NCI-H2196 (cell line): ENCODE data around the gene LMBR1.
"Not testable (repeated sequence)": the region's sequence is repeated elsewhere in the genome, so short reads cannot be mapped to it uniquely, and the experiment has no call there.

Source experiments
- DNase-seq: peaks from one replicate; lab custom pipeline; 2025; ENCODE audit not compliant: unreplicated experiment; lab: John Stamatoyannopoulos, UW

Gene LMBR1, protein sequence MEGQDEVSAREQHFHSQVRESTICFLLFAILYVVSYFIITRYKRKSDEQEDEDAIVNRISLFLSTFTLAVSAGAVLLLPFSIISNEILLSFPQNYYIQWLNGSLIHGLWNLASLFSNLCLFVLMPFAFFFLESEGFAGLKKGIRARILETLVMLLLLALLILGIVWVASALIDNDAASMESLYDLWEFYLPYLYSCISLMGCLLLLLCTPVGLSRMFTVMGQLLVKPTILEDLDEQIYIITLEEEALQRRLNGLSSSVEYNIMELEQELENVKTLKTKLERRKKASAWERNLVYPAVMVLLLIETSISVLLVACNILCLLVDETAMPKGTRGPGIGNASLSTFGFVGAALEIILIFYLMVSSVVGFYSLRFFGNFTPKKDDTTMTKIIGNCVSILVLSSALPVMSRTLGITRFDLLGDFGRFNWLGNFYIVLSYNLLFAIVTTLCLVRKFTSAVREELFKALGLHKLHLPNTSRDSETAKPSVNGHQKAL

DNA sequence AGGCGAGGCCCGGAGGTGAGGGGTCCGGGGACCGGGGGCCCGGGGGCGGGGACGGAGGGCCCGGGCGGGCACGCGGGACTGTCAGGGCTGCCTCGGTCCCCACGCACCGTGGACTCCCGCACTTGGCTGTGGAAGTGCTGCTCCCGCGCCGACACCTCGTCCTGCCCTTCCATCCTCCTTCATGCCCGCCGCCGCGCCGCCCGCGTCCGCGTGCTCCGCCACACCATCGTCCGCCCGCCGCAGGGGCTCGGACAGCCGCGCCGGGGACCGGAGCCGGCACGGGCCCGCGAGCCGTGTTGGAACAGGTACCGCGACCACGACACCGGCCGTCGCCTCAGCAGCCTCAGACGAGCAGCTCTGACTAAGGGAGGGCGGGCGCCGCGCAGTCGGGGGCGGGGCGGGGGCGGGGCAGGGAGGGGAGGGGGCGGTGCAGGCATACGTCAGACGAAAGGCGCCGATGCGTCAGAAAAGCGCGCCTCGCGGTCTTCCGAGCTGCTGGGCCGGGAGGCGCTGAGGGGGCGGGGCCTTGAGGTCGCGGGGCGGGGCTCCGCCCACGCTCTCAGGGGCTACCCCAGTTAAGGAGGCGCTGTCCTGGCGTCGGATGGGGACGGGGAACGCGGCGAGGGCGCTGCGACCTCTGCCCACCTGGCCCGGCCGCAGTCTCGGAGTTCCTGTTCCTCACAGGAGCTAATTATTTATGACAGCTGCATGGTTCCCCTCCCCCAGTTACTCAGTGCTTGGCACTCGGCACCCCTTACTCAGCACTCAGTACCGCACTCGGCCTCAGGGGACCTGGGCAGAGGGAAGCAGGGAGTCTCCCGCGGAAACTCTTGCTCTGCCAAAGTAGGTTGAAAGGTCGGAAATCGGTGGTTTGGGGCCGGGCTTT lies at the start of gene LMBR1:
Gene LMBR1 (minus strand): TSS at position 363 of the 886 bp plus-strand sequence. CDS start 190 bp downstream, at position 173.
- peak; percentile 78 for DNase-seq

DNA sequence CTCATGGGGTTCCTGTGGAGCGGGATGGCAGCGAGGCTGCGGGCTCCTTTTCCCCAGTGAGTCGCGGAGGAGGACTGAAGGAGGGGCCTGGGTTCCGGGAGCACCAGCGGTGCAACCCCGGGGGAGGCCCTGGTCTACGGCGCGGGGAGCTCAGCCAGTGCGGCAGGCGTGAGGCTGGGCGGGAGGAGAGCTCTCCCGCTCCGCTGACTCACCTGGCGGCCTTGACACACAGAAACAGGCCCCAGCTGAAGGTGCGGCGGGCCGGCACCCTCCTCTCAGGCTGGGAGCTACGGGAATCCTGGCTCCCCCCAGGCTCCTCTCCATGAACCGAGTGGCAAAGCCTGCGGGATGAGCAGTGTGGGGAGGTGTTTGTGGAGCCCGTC lies 49.7 kb upstream of the LMBR1 start:
- no peak for DNase-seq

DNA sequence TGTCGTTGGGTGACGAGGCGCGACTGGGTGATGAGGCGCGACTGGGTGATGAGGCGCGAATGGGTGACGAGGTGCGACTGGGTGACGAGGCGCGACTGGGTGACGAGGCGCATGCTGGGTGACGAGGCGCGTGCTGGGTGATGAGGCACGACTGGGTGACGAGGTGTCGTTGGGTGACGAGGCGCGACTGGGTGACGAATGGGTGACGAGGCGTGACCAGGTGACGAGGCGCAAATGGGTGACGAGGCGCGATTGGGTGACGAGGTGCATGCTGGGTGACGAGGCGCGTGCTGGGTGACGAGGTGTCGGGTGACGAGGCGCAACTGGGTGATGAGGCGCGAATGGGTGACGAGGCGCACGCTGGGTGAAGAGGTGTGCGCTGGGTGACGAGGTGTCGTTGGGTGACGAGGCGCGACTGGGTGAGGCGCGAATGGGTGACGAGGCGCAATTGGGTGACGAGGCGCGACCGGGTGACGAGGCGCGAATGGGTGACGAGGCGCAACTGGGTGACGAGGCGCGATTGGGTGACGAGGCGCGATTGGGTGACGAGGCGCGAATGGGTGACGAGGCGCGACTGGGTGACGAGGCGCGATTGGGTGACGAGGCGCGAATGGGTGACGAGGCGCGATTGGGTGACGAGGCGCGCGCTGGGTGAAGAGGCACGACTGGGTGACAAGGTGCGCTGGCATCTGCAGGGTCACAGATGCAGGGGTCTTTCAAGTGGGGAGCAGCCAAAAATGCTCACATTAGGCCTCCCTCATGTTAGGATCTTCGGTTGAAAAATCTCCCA lies 48.6 kb upstream of the LMBR1 start:
- DNase-seq: no peak

DNA sequence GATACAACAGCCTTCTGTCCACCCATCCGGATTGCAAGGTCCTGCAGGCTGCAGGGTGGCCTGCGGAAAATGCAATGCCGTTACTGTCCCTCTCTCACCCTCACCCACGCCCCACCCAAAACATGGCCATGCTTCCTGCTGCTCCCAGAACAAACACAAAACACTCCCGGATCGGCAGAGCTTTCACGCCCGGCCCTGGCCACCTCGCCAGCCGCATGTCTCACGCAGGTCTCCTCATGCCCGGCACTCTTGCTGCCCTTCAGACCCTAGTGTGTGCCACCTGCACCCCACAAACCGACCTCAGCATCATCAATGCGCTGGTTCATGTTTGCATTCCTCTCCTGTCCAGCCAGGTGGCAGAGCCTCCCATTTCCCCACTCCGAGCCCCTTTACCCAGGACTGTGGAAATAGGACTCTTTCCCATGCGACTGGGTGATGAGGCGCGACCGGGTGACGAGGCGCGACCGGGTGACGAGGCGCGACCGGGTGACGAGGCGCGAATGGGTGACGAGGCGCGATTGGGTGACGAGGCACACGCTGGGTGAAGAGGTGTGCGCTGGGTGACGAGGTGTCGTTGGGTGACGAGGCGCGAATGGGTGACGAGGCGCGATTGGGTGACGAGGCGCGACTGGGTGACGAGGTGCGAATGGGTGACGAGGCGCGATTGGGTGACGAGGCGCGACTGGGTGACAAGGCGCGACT lies 47.6 kb upstream of the LMBR1 start:
- no peak for DNase-seq

DNA sequence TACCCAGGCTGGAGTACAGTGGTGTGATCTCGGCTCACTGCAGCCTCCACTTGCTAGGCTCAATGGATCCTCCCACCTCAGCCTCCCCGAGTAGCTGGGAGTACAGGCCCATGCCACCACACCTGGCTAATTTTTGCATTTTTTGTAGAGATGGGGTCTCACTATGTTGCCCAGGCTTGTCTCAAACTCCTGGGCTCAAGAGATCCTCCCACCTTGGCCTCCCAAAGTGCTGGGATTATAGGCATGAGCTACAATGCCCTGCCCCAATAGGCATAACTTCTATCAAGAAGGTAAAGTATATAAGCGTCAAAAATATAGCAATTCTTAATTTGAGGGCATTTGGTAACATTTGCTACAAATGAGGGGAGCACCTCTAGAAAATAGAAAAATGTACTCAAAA lies 43.8 kb upstream of the LMBR1 start:
- DNase-seq: not testable (repeated sequence)

DNA sequence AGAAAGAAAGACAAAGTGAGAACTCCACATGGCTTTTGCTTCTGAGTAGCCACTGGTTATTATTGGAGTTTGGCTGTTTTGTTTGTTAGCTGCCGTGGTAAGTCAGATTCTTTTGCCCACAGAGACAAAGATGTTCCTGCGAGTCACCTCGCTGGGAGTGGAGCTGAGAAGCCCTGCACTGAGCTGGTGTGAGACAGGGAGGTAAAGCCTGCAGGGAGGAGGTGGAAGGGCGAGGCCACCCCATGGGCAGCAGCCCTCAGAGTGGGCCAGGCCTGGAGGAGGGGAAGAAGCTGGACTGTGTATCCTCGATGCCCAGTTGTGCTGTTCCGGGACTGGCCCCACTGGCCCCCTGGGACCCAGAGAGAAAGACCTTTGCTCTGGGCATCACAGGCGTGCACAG lies 42.3 kb upstream of the LMBR1 start:
- no peak for DNase-seq

DNA sequence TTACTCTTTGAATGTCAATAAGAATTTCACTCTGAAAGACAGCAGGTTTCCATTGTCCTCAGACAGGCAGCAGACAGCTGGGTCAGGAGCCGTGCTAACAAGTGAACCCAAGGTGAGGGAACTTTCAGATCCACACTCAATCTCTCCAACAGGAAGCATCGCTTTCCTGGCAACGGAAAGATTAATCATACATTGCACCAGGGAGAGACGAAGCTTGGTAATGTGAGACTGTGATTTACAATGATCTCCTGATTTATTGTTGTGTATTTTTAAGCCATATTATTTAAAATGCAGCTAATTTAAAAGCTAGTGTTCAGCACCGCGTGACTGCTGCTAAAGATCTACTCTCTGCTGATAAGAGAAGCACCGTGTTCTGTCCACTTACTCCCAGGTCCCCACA lies 39.0 kb upstream of the LMBR1 start:
- peak; percentile 5 for DNase-seq

DNA sequence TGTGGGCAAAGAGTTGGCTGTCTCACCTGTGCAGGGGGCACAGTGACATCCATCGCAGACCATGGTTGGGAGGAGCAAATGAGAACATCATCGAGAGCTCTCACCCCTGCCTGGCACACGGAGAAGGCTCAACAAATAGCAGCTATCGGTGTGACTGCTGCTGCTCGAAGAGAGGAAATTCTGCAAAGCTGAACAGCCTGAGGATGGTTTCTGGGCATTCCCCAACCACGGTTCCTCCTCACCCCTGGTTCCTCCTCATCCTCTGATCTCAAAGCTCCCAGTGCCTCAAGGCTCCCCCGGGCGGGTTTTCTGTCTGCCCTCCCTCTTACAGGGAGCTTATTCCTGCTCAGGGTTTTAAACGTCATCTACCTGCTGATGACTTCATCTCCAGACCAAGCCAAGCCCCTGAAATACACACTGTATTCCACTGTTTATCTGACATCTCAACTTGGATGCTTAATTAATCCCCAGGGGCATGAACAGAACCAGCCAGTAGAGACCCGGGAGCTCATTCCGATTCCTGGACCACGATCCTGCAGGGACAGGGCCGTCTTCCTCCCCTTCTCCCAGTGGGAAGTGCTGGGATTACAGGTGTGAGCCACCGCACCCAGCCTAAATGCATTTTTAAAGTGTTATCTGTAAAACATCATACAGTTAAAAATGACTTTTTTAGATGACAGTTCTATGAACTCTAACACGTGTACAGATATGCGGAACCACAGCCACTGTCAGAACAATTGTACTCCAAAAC lies 37.0 kb upstream of the LMBR1 start:
- peak; percentile 1 for DNase-seq

DNA sequence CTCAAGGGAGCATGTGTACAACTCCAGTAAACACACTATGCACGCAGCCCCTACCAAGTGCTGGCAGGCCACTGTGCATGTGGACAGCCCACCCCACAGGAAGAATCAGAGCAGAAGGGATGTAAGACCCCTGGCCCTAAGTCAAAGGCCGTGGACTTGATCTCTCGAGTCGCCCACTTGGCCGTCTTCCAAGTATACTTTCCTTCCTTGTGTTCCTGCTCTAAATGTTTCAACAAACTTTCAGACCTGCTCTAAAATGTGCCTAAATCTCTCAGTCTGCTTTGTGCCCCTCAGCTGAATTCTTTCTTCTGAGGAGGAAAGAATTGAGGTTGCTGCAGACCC lies 35.4 kb upstream of the LMBR1 start:
- DNase-seq: no peak

DNA sequence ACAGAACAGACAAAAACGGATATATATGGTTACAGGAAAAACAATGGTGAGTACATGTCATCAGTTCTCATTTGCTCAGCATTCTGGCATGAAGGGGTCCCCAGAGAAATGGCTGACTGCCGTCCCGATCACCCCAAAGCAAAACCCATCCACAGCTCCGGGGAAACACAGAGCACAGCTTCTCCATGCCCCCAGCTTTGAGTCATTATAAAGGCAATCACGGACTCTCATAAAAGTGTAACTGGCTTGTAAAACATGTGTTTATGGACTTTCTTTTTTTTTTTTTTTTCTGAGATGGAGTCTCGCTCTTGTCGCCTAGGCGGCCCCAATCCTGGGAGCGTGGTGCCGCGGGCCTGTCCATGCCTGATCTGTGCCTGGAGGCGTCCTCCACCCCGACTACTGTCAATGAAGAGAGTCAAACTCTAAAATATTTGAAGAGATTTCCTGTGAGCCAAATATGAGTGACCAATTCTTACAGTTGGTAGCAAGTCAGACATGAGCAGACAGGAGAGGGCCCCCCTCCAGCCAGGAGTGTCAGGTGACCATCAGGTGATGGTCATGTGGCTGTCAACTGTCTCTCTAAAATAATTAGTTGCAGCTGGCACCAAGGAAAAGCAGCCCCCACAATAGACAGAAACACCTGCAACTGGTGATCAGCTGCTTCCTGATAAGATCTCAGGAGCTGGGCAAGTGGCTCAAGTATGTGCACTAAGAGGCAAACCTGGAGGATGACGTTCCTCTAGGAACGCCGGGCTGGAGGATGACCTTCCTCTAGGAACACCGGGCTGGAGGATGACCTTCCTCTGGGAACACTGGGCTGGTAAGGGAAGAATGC lies 34.8 kb upstream of the LMBR1 start:
- DNase-seq: peak; percentile 43

DNA sequence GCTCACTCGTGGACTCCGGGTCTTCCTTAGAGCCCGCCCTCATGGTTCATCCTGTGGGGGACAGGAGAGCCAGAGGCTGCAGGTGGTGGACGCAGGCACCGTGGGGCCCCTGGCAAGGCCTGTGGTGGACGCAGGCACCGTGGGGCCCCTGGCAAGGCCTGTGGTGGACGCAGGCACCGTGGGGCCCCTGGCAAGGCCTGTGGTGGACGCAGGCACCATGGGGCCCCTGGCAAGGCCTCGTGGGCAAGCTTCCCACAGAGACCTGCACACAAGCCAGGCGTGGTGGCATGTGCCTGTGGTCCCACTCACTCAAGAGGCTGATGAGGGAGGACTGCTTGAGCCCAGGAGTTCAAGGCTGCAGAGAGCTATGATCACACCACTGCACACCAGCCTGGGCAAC lies 32.8 kb upstream of the LMBR1 start:
- DNase-seq: not testable (repeated sequence)

DNA sequence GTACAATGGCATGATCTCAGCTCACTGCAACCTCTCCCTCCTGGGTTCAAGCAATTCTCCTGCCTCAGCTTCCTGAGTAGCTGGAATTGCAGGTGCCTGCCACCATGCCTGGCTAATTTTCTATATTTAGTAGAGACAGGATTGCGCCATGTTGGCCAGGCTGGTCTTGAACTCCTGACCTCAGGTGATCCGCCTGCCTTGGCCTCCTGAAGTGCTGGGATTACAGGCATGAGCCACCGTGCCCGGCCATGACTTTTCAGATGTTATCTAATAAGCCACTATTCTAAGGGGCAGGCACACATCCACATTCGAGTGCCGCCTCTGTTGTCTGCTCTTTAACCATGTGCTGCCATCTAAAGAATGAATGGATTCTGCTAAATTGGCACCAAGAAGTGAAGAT lies 29.3 kb upstream of the LMBR1 start:
- DNase-seq: not testable (repeated sequence)

DNA sequence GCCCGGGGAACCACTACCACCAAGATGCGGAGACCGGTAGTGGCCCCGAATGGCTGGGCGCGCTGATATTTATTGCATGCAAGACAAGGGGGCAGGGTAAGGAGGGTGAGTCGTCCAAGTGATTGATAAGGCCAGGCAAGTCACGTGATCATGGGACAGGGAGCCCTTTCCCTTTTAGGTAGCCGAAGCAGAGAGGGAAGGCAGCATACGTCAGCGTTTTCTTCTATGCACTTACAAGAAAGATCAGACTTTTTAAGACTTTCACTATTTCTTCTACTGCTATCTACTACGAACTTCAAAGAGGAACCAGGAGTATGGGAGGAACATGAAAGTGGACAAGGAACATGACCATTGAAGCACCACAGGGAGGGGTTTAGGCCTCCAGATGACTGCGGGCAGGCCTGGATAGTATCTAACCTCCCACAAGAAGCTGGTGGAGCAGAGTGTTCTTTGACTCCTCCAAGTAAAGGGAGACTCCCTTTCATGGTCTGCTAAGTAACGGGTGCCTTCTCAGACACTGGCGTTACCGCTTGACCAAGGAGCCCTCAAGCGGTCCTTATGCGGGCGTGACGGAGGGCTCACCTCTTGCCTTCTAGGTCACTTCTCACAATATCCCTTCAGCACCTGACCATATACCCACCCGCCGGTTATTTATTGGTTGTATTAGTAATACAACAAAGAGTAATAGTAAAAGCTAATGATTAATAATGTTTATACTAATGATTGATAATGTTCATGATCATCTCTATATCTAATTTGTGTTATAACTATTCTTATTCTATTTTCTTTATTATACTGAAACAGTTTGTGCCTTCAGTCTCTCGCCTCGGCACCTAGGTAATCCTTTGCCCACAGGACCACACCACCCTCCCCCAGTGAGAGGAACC lies 27.7 kb upstream of the LMBR1 start:
- DNase-seq: not testable (repeated sequence)

DNA sequence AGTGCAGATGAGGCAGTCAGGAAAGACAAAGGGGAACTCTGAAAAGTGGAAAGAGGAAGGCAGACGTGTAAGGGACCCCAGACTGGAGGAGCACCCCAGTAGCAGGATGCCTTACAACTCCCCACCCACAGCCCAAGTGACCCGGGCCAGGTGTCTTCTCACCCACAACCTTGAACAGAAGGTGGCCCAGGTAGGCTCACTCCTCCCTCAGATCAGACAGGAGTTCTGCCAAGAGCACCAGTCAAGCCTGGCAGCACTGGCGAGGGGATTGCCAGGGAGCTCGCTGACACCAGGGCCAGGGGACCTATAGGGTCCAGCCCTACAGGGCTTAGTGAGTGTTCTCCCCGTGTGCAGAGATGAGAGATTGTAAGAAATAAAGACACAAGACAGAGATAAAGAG lies 27.1 kb upstream of the LMBR1 start:
- no peak for DNase-seq

DNA sequence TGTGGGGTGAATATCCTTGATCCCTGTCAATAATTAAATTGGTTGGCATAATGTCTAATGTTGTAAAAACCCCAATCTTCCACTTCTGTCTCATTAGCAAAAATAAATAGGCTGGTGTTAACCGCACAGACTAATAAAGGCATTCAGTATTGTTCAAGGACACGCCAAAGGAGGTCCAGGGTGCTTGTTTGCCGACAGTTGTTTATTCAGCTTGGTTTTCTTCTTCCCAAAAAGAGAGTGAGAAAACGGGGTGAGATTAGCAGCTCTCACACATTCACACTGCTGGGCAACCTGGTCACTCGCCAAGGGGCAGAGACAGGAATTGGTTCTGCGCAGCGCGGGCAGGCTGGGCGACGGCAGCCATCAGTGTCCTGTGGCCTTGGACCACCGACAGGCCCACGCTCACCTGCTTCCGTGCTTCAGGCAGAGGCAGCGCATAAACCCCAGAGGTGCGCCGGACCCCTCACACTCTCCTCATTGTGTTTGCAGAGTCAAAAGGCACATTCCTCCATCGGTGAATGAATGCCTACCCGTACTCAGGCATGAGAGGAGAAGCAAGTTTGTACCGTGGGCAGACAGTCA lies 26.2 kb upstream of the LMBR1 start:
- DNase-seq: no peak

DNA sequence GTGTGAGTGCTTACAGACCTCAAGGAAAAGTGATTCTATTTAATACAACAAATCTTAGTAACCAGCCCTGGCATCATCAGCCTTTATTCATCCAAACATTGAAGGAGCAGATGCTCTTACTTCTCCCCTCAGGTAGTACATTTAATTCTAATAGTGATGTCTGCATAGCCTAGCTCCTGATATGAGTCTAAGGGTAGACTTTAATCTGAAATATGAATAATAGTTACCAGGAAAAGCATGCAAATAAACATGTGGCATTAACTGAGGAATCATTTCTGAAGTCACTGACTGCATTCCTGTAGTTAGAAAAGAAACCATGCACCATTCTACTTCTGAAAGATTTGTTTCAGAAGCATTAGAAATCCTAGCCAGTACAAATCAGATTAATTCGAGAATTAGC lies 25.7 kb upstream of the LMBR1 start:
- no peak for DNase-seq

DNA sequence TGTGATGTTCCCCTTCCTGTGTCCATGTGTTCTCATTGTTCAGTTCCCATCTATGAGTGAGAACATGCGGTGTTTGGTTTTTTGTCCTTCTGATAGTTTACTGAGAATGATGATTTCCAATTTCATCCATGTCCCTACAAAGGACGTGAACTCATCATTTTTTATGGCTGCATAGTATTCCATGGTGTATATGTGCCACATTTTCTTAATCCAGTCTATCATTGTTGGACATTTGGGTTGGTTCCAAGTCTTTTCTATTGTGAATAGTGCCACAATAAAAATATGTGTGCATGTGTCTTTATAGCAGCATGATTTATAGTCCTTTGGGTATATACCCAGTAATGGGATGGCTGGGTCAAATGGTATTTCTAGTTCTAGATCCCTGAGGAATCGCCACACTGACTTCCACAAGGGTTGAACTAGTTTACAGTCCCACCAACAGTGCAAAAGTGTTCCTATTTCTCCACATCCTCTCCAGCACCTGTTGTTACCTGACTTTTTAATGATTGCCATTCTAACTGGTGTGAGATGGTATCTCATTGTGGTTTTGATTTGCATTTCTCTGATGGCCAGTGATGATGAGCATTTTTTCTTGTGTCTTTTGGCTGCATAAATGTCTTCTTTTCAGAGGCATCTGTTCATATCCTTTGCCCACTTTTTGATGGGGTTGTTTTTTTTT lies 16.7 kb upstream of the LMBR1 start:
- not testable (repeated sequence) for DNase-seq
